Left lung (tissue), 10 donors: ENCODE data around the gene TSPEAR. TPM values are rescaled to one million over a fixed set of nuclear protein-coding genes. Genes with fewer than 3 reads are reported as not detected.

Experiments used
- ATAC-seq: fragments of 200-7000 bp; cut with Tn5 transposase; one replicate; pipeline ENCODE4 v1.9.1; 2020; ENCODE audit warnings: moderate library complexity
- DNase-seq, 4 donors: peaks; one replicate each; pipeline ENCODE4 v3.0.0-alpha.2; 2013 to 2020
- H3K27ac ChIP-seq, 2 donors: fragments of 200-600 bp; sonication (generic) in 1 of 2; one replicate each; pipeline versions ENCODE4 v1.5.0 to v1.8.0; 2020 to 2021
- H3K27me3 ChIP-seq, 2 donors: fragments of 200-600 bp; sonication (generic) in 1 of 2; one replicate each; pipeline versions ENCODE4 v1.5.0 to v1.8.0; 2020 to 2021
- H3K36me3 ChIP-seq, 2 donors: fragments of 200-600 bp; sonication (generic) in 1 of 2; one replicate each; pipeline versions ENCODE4 v1.5.0 to v1.8.0; 2020 to 2021
- H3K4me1 ChIP-seq, 2 donors: fragments of 200-600 bp; one replicate each; pipeline ENCODE4 v1.8.0; 2021
- H3K4me3 ChIP-seq, 2 donors: fragments of 200-600 bp; sonication (generic) in 1 of 2; one replicate each; pipeline versions ENCODE4 v1.5.0 to v1.8.0; 2020 to 2021; ENCODE audit warnings: mild to moderate bottlenecking in 1 of 2
- H3K9me3 ChIP-seq, 2 donors: fragments of 200-600 bp; sonication (generic) in 1 of 2; one replicate each; pipeline versions ENCODE4 v1.5.0 to v1.8.0; 2020 to 2021
- intact Hi-C, 2 donors: fragments of 100-400 bp; cut with DNase I; formaldehyde crosslinking; loops; one replicate each; pipeline versions ENCODE4 v1.11.2 to v1.14.2; 2022
- polyA plus RNA-seq, 6 donors: library from polyadenylated mRNA; unstranded; fragments of 120-200 nt; gene quantifications; one replicate each; pipeline ENCODE4 v1.2.1, GENCODE V29; 2013; ENCODE audit not compliant: insufficient read length in 6 of 6
- total RNA-seq, 2 donors: library from RNA; stranded (reverse); fragmentation: NEBNext Ultra II Directional; extraction: Animal tissue kit (Norgen Biotek cat#: 25700); gene quantifications; one replicate each; pipeline ENCODE4 v1.2.1, GENCODE V29; 2021
- TF ChIP-seq, protein P1 (sequence below), 2 donors: fragments of 200-600 bp; sonication (generic) in 1 of 2; IDR thresholded peaks; one replicate each; pipeline versions ENCODE4 v1.5.0 to v1.8.0; 2021; ENCODE audit warnings: antibody characterized with exemption in 2 of 2
- donor health status: DM: no; HTN: yes; CAD: no.
- donor health status: DM: no; HTN: no; CAD: no.

The TSPEAR gene
- total and polyA plus RNA-seq, 8 donors, result 0.10 to 4.7 (median 3.3) TPM

DNA sequence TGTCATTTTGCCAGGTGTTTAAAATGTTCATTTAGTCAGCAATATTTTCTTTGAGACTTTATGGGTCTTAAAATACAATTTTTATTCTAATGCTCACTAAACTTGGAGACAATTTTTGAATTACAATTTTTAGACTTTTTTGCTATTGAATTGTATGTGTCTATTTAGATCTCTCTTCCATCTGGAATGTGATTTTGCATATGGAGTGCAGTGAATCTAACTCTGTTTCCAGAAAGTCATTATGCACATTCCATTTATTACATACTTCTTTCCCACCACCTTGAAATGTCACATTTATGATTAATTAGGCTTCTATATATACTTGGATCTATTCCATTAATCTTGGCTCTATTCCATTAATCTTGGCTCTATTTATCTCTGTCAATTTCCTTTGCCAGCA lies 5.6 kb upstream of the TSPEAR start:
- Histone ChIP-seq H3K36me3 (no peaks in the 10 kb centered on the region), H3K4me1 (no peaks in the 10 kb centered on the region), H3K27ac (no peak overlapping the region), H3K9me3 (no peaks in the 10 kb centered on the region), H3K4me3 (no peak overlapping the region), H3K27me3 (peaks cover 18 to 86% of the 10 kb centered on the region in 2 donors)
- TF ChIP-seq, protein P1, sequence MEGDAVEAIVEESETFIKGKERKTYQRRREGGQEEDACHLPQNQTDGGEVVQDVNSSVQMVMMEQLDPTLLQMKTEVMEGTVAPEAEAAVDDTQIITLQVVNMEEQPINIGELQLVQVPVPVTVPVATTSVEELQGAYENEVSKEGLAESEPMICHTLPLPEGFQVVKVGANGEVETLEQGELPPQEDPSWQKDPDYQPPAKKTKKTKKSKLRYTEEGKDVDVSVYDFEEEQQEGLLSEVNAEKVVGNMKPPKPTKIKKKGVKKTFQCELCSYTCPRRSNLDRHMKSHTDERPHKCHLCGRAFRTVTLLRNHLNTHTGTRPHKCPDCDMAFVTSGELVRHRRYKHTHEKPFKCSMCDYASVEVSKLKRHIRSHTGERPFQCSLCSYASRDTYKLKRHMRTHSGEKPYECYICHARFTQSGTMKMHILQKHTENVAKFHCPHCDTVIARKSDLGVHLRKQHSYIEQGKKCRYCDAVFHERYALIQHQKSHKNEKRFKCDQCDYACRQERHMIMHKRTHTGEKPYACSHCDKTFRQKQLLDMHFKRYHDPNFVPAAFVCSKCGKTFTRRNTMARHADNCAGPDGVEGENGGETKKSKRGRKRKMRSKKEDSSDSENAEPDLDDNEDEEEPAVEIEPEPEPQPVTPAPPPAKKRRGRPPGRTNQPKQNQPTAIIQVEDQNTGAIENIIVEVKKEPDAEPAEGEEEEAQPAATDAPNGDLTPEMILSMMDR (IDR thresholded peaks at IDR 0.05), result no peak
- ATAC-seq (no peak), DNase-seq (no peak)
- intact Hi-C loops, result no loop called here

DNA sequence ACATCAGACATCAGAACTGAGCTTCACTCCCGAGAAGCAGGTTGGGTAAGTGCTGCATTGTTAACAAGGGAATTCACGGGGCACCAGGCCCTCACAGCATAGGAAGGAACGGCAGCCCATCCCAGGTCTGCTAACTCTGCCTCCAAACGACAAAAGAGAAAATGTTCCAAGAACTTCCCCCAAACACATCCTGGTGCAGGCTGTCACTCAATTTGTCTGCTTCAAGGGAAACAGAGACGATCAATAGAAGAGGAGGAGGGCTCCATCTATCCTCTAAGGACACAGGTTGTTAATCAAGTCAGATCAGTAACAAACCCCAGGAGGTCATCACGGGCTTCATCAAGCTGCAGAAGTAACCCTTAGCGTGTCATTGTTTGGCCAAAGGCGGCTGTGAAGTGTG lies 3.5 kb upstream of the TSPEAR start:
- Histone ChIP-seq H3K36me3 (no peaks in the 10 kb centered on the region), H3K9me3 (no peaks in the 10 kb centered on the region), H3K27me3 (peaks cover 39 to 89% of the 10 kb centered on the region in 2 donors), H3K27ac (no peak overlapping the region), H3K4me3 (no peak overlapping the region), H3K4me1 (peaks cover 2 to 13% of the 10 kb centered on the region in 2 donors)
- intact Hi-C loops, result no loop called here
- DNase-seq, result no peak
- TF ChIP-seq, protein P1 (IDR thresholded peaks at IDR 0.05), result no peak
- no peak for ATAC-seq

DNA sequence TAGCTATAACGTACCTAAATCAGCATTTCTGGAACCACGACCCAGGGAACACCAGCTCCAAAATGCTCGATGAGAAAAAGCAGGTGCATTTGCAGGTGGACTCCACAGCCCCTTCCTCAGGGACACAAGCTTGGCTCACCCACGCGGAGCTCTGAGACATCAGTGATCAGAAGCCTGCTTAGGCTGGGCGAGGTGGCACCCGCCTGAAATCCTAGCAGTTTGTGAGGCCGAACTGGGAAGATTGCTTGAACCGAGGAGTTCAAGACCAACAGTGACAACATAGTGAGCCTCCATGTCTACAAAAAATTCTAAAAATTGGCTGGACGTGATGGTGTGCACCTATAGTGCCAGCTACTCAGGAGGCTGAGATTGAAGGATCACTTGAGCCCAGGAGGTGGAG lies 2.5 kb upstream of the TSPEAR start:
- TF ChIP-seq, protein P1 (IDR thresholded peaks at IDR 0.05), result no peak
- intact Hi-C loops, result no loop called here
- Histone ChIP-seq H3K36me3 (no peaks in the 10 kb centered on the region), H3K9me3 (no peaks in the 10 kb centered on the region), H3K27me3 (peaks cover 49 to 89% of the 10 kb centered on the region in 2 donors), H3K27ac (no peak overlapping the region), H3K4me3 (no peak overlapping the region), H3K4me1 (peaks cover 6 to 13% of the 10 kb centered on the region in 2 donors)
- ATAC-seq (no peak), DNase-seq (no peak)

DNA sequence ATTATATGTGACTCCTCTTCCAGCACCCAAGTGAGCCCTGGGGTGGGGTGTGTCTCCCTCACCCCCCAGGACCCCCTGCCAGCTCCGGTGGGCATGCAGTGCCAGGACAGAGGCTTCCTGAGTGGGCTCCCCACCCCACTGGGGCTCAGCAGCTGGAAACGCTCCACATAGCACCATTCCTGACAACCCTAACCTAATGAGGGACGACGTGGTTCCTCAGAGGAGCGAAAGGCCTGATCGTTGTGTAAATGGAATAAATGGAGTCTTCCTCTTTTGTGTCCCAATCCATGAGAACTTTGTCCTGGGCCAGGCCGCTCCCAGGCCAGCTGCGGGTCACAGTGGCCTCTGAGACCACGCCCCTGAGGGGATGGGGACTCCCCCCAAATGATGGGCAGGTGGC lies 1.8 kb upstream of the TSPEAR start:
- ATAC-seq, result no peak
- no peaks in the 10 kb centered on the region for H3K9me3 ChIP-seq
- peak in 1 of 4 donors; percentile 9 for DNase-seq
- intact Hi-C loops, result no loop called here
- peaks cover 6 to 13% of the 10 kb centered on the region in 2 donors for H3K4me1 ChIP-seq
- H3K4me3 ChIP-seq, result no peak overlapping the region
- H3K27ac ChIP-seq, result no peak overlapping the region
- H3K36me3 ChIP-seq, result no peaks in the 10 kb centered on the region
- TF ChIP-seq, protein P1 (IDR thresholded peaks at IDR 0.05), result no peak
- peaks cover 57 to 89% of the 10 kb centered on the region in 2 donors for H3K27me3 ChIP-seq

DNA sequence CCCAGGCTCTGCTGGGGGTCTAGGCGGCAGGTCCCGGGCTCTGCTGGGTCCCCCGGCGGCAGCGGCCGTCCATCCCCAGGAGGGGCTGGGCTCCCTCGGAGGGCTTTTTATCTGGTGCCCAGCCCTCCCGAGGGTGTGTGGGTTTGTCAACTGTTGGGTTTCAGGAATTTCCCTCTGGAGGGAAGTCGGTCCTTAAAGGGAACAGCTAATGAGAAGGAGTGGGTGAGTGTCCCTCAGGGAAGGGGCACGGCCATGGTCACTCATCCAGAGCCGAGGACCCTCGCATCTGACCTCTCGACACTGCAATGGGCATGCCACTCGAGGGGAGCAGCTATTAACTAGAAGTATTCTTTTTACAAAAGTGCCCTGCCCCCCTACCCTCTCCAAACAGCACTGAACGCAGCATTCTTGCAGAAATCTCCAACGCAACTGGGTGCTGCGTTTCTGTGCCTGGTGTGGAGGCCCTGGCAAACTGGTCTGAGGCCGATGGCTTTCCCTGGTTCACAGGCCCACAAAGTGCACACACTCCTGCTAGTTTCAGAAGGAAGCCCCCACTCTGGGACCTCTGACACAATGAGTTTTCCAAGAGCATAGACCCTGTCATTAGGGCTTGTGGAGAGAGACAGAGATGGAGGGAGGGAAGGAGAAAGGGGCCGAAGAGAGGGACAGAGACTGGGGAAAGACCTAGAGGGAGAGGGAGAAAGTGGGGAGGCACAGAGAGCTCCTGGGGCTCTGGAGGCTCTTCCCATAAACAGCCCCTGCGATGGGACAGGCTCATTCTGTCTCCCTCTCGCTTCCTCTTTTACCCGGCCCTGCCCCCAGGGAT lies 1.0 kb upstream of the TSPEAR start:
- H3K27ac ChIP-seq, result no peak overlapping the region
- TF ChIP-seq, protein P1 (IDR thresholded peaks at IDR 0.05), result no peak
- H3K36me3 ChIP-seq, result no peaks in the 10 kb centered on the region
- no peak overlapping the region for H3K4me3 ChIP-seq
- intact Hi-C loops, result no loop called here
- H3K27me3 ChIP-seq, result peaks cover 62 to 90% of the 10 kb centered on the region in 2 donors
- peak in 1 of 4 donors; percentile 4 for DNase-seq
- H3K9me3 ChIP-seq, result no peaks in the 10 kb centered on the region
- peaks cover 6 to 13% of the 10 kb centered on the region in 2 donors for H3K4me1 ChIP-seq
- no peak for ATAC-seq
